GM19328 (cell line): ENCODE results near the gene TMUB1.

Source experiments
- ATAC-seq: cut with Tn5 transposase; IDR thresholded peaks from one replicate; pipeline ENCODE4 v1.9.1; 2021; ENCODE audit warnings: mild to moderate bottlenecking, moderate library complexity; ENCODE audit not compliant: unreplicated experiment

TMUB1 gene

DNA sequence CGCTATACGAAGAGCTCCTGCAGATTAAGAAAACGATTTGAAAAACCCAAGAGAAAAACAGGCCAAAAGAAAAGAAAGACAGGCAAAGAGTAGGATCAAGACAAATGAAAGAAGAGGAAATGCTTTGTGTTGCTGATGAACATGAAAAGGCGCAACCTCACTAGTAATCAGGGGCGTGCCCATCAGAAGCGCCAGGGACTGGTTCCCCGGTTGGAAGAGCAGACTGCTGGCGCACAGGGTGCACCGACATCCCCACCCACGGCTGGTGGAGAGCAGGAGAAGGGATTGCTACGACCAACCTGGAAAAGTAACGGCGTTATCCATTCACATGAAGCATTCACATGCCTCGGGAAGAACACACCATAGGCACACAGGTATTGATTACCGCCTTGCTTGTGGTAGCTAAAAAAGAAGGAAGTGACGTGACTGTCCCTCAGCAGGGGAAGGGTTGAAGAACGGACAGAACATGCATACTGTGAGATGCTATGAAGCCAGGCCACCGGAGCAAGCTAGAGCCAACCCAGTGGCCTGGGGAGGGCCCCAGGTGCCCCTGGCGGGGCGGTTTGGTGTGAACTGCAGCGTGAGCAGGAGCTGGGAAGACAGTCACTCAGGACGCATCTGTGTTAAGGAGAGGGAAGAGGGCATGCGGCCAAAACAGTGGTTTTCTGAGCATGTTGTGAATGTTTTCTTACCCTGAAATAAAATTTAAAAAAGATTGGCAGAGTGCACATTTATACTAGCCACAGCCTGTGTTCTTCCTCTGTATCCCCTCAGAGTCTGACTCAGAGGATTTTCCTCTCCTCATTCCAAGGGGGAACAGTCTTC is 21.3 kb upstream of the TMUB1 start:
- no peak for ATAC-seq

DNA sequence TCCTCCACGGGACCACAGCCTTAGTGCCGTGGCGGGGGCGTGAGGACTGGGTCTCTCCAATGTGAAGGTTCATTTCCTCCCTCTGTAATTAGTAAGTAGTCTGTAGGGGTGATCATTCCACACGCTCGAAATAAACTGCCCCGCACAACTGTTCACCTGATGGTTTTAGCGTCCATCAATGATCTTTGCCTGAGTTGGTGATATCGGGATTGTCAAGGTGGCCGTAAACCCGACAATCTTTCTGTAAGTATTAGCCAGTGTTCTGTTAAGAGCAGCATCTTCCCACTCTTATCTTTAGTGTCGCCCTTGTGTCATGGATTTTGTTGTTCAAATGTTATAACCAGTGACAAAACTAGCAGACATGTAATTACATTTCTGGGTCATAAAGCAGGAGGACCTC is 20.7 kb upstream of the TMUB1 start:
- no peak for ATAC-seq

DNA sequence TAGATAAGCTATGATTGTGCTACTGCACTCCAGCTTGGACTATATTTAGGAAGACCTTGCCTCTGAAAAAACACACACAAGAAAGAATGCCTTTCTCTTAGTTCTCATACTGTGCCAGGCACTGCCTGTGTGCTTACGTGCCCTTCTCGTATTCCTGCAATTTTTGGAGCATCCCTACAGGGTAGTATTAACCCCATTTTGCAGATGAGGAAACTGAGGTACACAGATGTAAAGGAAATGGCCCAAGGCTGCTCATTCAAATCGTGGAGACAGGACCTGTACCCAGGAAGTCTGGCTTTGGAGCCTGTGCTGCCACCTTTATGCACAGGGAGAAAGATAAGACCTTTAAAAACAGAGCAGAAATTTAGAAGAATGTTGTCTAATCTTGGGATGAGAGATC is 19.7 kb upstream of the TMUB1 start:
- ATAC-seq = no peak

DNA sequence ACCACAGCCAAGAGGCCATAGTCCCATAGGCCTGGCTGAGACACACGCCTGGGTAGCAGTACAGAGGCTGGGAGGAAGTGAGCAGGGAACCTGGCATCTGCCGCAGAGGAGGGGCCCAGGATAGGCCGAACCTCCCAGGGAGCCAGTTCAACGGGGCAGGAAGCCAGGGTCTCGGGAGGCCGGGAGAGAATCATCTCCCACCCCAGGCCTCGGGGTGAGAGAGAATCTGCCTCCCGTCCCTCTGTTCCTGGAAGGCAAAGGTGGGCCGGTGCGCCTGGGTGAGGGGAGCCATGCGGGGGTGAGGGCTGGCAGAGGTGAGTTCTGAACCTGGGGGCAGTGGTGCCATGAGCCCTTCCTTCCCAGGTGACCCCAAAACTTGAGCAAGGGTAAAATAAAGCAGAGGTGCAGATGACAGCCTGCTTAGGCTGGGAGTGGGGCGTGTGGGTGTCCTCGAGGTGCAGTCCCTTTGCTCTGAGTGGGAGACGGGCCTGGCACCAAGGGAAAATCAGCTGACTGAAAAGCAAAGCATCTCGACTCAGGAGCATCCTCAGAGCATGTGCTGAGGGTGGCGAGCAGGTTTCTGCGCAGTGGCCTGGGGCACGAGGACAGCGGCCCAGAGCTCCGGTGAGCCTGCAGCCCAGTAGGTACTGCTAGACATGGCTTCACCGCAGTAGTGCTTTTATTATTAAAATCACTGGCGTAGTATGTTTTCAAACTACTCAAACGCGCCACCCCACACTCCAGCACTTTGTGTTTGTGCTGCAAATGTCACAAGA is 18.5 kb upstream of the TMUB1 start:
- ATAC-seq = no peak

DNA sequence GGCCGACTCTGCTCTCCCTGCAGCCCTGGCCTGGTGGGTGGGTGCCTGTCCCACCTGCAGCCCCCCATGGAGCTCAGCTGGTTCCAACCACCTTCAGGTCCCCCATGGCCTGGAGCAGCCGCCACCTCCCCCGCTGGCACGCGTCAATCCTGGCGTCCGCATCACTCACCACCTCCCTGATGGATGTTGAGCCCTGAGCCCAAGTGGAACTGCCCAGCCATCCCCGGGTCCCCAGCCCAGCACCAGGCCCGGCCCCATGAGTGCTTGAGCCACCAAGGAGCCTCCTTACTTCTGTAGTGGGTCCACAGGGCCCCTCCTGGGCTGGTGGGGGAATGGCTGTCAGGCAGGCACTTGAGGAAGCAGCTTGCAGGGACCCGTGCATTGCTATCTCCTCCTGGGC is 17.6 kb upstream of the TMUB1 start:
- no peak for ATAC-seq

DNA sequence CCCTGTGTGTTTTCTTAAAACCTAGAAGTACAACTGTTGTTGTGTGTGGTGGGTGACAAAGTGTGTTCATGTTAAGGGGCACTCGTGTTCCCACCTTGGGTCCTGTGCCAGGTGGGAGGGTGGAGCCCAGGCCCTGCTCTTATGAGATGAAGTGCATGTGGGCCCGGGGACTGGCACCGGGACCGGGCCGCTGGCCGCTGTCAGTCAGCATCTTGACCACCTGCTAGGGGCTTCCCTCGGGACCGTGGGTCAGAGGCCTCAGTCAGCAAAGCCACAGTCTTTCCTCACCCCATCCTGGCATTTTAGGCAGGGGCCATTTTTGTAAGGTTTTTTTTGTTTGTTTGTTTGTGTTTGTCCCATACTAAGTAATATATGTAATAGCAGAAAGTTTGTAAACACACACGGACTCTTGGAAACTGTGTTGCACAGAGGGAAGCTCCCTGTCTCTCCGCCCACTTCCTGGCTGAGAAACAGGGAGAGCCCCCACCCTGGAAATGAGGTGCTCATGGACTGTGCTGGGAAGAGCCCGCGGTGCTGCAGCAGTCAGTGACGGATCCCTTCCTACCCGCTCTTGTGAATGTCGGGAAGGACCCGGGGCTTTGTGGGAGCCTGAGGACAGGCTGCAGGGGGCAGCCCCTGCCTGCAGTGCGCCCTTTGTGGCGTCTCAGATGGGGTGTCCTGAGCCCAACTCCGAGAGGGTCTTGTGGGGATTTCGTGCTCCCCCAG is 16.4 kb upstream of the TMUB1 start:
- ATAC-seq = no peak

DNA sequence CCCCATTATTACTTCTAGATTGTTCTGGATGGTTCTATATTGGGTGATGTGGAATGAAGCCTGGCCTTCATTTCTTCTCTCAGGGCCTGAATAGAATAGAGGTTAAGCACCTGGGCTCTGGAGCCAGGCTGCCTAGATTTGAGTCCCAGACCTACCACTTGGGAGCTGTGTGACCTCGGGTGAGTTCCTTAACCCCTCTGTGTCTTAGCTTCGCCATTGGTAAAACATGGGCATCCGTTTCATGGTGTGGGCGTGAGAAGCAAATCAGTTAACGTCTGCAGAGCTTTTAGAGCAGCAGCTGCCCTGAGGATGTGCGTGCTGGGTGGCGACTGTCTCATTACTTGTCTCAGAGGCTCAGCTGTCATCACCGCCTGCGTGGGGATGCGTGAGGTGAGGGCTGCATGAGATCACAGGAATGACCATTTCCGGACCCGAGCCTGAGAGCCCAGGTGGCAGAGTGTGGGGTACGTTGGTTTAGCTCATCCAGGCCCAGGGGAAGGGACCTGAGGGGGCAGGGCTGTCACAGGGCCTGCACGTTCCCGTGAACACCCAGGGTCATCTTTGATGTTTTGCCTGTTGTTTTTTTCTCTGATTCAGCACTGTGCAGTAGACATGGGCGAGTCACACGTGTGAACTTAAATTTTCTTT is 12.7 kb upstream of the TMUB1 start:
- no peak for ATAC-seq

DNA sequence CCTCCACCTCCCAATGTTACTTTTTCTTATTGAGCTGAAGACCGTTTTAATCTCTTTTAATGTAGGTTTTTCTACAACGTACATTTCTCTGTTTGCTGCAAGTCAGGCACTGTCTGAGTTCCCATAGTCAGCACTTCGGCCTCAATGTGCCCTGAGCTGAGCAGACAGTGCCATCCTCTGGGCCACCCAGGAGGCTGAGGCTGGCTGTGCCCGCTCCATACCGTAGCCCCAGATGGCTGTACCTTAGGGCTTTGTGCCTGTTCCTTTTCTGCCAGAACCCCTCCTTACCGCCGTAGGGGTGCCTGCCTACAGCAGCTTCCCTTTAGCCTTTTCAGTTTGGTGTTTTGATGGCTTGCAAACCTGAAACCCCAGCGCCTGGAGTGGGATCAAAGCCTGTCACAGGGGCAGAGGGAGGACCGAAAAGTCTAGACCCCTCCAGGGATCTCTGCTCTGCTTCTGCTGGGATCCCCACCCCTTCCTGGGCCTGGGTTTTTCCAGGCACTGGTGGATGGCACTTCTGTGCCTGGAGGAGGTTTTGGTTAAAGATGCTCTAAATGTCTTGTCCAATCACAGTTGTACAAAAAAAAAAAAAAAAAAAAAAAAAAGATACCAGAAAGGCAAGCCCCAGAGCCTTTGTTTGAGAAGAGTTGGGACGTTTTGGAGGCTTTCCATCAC is 12.0 kb upstream of the TMUB1 start:
- no peak for ATAC-seq

DNA sequence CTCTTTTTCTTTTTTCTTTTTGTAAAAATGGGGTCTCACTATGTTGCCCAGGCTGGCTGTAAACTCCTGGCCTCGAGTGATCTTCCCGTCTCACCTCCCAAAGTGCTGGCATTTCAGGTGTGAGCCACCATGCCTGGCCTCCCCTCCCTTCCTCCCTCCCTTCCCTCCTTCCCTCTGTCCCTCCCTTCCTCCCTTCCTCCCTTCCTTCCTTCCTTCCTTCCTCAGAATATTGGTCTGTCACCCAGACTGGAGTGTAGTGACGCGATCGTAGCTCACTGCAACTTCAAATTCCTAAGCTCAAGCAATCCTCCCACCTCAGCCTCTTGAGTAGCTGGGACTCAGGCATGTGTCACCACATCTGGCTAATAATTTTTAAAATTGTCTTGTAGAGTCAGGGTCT is 11.4 kb upstream of the TMUB1 start:
- no peak for ATAC-seq

DNA sequence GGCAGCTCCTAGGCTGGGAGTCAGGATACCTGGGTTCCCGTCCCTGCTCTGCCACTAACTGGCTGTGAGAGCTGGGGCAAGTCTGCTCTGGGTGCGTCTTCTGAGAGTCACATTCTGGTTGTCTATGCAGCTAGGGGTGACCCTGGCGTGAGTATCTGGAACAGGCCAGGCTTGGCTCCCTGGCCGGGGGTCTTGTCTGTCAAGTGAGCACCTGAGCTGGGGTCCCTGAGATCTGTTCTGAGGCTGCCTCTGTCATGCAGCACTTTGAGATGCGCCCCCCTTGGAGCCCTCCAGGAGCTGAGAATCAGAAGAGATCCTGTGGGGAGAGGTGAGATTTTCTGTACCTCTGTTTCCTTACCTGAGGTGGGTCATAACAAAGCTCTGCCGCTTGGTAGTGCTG is 10.5 kb upstream of the TMUB1 start:
- ATAC-seq = no peak

DNA sequence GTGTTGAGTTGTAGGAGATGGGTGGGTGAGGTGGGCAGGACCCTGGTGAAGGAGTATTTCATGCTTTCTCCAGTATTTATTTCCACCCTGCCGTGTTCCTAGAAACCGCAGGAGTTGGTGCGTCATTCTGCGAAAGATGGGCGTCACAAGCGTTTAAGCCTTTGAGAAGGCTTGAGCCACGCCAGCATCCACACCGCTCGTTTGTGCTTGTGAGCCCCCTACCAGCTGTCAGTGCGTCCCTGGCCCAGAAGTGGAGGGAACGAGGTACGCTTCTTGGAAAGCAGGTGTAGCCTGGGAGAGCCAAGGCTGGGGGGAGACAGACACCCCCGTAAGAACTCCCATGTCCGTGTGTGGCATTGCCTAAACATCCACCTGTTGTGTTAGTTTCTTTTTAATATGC is 8.7 kb upstream of the TMUB1 start:
- no peak for ATAC-seq

DNA sequence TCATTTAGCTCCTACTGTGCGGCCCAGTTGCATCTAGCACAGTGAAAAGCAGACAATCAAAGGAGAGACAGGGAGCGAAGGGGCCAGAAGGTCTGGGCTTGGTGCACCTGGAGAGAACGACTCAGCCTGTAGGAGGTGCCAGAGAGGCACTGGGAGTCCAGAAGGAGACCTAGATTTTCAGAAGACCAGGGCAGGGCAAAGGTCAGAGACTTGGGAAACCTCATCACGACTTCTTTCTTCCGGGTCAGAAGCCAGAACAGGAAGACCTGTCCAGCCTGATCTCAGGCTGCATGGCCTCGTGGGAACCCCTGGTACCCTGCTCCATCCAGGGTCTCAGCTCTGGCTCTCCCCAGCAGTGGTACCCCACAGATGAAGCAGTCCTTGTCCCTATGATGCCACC is 8.1 kb upstream of the TMUB1 start:
- no peak for ATAC-seq

DNA sequence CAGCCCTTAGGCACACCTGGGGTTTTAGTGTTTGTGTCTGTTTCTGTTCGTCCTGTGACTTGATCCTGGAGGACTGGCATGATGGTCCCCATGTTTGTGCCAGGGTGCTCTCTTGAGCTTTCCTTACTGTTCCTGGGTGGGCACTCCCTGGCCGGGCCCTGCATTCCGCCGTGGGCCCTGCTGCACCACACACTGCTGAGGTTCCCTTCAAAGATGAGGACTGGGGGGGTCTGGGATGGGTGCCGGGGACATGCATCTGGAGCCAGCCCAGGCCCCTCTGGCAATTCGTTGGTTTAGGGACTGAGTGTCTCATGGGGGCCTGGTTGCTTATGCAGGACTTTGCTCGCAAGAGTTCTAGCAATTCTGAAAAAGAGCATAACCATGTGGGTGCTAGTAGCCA is 7.7 kb upstream of the TMUB1 start:
- ATAC-seq = no peak

DNA sequence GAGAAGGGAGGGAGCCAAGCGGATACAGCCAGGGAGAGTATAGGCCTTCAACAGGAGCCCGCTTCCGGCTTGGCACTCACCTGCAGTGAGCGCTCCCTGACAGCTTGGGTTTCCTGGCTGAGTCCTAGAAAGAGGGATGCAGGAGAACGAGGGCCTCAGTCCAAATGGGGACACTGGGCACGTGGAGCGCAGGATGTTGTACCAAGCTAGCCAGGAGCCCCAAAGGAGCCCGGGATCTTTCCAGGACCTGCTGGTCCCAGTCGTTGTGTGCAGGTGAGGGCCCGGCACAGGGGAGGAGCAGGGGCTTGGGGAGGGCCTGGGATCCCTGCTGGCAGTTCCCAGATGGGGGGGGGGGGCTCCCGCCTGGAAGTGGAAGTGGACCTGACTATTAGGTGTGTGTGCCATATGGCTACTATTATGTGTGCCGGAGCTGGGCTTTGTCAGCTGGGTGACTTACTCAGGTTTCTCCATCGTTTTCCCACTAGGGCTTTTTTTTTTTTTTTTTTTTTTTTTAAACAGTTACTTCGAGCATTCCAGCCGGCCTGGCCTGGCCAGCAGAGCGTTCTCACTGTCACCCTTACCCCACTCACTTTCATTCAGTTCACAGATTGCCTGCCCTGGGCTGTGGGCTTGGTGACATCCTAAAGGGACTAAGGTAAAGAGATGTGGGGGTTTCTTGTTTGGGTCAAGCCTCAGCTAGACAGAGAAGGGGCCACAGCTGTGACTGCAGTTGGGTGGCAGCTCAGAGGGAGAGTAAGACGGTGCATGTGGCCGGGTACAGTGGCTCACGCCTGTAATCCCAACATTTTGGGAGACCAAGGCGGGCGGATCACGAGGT is 6.8 kb upstream of the TMUB1 start:
- ATAC-seq = no peak

DNA sequence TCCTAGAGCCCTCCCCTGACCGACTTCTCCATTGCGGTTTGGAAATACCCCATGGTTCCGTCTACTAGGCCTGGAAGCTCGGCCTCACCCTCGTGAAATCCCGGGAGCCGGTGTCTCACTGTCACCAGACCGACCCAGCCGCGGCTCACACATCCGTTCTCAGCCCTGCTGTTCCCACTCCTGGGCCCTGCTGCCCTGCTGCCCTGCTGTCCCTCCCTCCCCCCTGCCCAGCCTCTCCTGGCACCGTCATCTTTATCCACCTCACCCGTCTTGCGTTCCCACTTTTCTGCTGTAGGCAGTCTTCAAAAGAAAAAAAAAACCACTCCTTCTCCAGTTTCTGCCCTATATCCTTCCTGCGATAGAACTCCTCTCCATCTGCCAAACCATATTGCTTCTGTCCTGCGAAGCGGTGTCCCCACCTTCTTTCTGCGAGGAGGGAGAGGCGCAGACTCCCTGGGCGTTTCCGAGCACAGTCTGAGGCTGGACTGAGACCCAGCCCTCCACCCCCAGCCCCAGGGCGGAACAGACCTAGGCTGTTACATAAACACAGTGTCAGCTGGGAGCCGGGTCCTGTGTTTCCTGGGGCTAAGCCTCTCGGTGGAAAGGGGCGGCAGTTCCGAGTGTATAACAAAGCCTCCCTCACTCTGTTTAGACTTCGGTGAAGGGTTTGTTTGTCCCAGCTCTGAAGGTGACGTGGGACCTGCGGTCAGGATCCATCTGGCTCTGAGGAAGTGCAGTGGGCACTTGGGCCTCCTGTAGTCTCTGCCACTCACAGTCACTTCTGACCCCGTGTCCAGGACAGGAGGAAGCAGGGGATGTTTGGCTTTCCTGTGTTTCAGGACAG is 5.8 kb upstream of the TMUB1 start:
- ATAC-seq = no peak

DNA sequence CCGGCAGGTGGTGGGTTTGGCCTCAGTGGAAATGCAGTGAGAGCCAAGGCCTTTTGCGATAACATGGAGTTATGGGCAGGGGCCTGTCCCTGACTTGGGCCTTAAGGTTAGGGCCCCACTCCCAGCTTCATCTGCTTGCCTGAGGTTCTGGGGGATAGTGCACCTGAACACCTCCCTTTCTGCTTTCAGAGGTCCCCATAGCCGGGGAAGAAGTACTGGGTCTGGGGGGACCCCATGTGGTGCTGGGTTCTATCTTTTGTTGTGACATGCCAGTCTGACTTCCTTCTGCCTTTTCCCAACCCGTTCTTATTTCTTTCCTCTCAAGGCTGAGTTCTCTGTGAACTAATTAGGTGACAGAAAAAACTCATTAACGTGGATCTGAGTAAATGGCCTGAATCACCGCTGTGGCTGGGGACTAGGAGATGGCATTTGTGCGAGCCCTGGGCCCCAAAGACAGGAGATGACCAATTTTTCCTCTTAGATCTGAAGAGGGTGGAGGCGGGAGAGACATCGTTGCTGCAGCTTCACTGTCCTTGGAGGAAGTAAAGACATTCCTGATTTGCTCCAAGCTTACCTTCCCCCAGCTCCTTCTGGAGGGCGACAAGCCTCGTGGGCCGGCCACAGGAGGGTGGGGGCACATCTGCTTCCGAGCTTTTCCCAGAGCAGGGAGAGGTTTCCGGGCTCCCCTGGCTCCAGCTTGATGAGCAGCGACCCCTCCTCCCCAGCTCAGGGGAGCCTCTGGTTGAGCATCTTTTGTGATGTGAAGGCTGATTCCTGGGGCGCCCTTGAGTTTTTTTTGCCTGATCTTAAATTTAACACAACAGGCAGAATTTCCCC is 4.9 kb upstream of the TMUB1 start:
- ATAC-seq = no peak

DNA sequence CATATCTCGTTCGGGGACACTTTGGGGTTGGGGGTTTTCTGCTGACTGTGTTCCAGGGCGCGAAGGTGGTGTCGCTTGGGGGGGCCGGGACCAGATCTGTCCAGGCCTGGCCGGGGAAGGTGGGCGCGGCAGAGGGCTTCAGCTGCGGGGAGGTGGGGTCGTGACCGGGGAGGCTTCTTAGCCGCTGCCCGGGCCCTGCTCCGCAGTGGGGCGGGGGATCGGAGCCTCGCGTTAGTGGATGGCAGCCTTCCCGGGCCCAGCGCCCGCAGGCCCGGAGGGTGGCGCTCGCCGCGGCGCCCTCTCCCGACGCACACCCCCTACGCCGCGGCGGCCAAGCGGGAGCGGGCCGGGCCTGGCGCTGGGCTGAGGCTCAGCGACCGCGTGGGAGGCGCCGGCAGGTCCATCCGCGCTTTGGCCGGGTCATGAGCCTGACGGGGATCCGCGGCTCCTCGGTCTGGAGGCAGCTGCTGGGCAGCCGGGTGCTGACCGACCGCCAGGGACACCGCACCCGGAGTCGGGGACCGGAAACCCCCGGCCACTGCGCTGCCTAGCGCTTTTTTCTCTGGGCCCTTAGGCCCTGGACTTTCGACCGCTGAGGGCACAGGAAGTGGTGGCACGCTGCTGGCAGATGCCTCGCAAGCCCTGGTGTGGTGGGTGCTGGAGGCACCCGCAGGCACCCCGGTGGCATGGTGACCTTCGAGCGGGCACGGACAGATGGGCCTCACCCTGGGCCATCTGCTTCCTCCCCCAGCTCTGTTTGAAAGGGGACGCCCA is 4.1 kb upstream of the TMUB1 start:
- ATAC-seq = no peak
